ENCODE measurements around the gene DTNA.

DTNA gene

DNA sequence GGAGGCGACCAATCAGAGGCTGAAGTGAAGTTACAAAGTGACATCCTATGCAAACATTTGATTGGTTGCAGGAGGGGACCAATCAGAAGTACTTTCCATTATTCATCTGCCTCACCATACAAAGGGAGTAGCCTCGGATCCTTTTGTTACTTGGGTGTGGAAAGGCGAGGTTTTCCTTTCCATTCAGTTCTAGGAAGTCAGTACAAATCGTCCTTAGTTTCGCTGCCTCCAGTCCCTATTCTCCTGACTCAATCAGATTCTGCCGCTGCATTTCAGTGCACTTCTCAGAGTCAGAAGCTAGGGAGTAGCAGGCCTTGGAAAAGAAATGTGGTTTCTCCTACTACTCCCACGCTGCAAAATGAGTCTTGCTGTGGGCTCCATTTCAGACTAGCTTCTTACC lies 149.4 kb downstream of the DTNA start:
- H3K4me1 ChIP-seq (ENCODE audit: low read depth, poor library complexity, severe bottlenecking): no peaks in the 10 kb centered on the region
- no peak overlapping the region for H3K4me2 ChIP-seq
- H2AFZ ChIP-seq (ENCODE audit: low read depth): no peak overlapping the region
- no peaks in the 10 kb centered on the region for H3K27me3 ChIP-seq (ENCODE audit: insufficient read depth, low read depth)
- no peak overlapping the region for H3K27ac ChIP-seq
- no peak overlapping the region for H3K4me3 ChIP-seq (IDR thresholded peaks at IDR 0.05; ENCODE audit: insufficient read depth, low read depth, low read length)
- no peaks in the 10 kb centered on the region for H3K36me3 ChIP-seq (ENCODE audit: insufficient read depth)
- no peaks in the 10 kb centered on the region for H4K20me1 ChIP-seq (ENCODE audit: insufficient read depth)
- H3K9ac ChIP-seq: no peak overlapping the region
- no peaks in the 10 kb centered on the region for H3K79me2 ChIP-seq (ENCODE audit: insufficient read depth, low read depth)
- TF ChIP-seq CTCF (conservative IDR thresholded peaks at IDR 0.05; ENCODE audit: low read depth, low read length): no peak

- Histone ChIP-seq H3K4me3 (IDR thresholded peaks at IDR 0.05; ENCODE audit: insufficient read depth, low read depth, low read length) (no peak overlapping the region), H3K4me1 (ENCODE audit: low read depth, poor library complexity, severe bottlenecking) (no peaks in the 10 kb centered on the region), H3K27me3 (ENCODE audit: insufficient read depth, low read depth) (no peaks in the 10 kb centered on the region), H3K4me2 (no peak overlapping the region), H4K20me1 (ENCODE audit: insufficient read depth) (no peaks in the 10 kb centered on the region), H3K79me2 (ENCODE audit: insufficient read depth, low read depth) (no peaks in the 10 kb centered on the region), H2AFZ (ENCODE audit: low read depth) (no peak overlapping the region), H3K36me3 (ENCODE audit: insufficient read depth) (no peaks in the 10 kb centered on the region), H3K9ac (no peak overlapping the region), H3K27ac (no peak overlapping the region)
- TF ChIP-seq CTCF (conservative IDR thresholded peaks at IDR 0.05; ENCODE audit: low read depth, low read length): no peak
Measured at GRCh38 chr18:34862561-34862960, 152.5 kb downstream of the DTNA start.

GRCh38 chr18:34863702-34864101 lies 153.6 kb downstream of the DTNA start:
- Histone ChIP-seq H3K79me2 (ENCODE audit: insufficient read depth, low read depth) (no peaks in the 10 kb centered on the region), H3K4me2 (no peak overlapping the region), H3K4me1 (ENCODE audit: low read depth, poor library complexity, severe bottlenecking) (no peaks in the 10 kb centered on the region), H3K36me3 (ENCODE audit: insufficient read depth) (no peaks in the 10 kb centered on the region), H3K27me3 (ENCODE audit: insufficient read depth, low read depth) (no peaks in the 10 kb centered on the region), H3K9ac (no peak overlapping the region), H2AFZ (ENCODE audit: low read depth) (no peak overlapping the region), H4K20me1 (ENCODE audit: insufficient read depth) (no peaks in the 10 kb centered on the region), H3K27ac (no peak overlapping the region), H3K4me3 (IDR thresholded peaks at IDR 0.05; ENCODE audit: insufficient read depth, low read depth, low read length) (no peak overlapping the region)
- no peak for TF ChIP-seq CTCF (conservative IDR thresholded peaks at IDR 0.05; ENCODE audit: low read depth, low read length)

DNA sequence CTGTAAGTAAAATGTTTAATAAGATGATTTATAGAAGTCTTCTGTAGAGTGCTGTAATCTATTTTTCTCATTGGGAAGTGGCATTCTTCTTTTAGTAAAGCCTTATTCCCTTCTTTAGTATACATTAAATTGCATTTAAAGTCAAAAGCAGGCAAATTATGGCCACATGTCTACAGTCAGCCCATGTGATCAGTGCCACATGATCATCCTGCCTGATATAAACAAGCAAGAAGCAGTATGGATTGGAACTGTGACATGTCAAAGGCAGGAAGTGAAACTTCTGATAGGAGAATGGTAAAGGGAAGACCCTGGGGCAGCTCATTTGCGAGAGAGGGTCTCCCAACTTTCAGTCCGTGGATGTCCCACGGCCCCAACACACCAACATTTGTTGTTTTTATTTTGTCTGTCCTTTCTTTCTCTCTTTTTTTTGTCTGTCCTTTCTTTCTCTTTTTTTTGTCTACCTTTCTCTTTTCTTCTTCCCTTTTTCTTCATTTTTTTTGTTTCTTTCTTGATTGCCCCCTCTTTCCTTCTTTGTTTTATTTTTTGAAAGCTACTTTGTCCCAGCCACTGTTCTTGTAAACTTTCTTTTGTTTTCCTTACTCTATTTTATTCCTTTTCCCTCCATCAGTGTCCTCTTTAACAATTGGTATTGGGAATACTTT lies 154.9 kb downstream of the DTNA start:
- Histone ChIP-seq H3K4me3 (IDR thresholded peaks at IDR 0.05; ENCODE audit: insufficient read depth, low read depth, low read length) (no peak overlapping the region), H4K20me1 (ENCODE audit: insufficient read depth) (no peaks in the 10 kb centered on the region), H3K27ac (no peak overlapping the region), H3K4me2 (no peak overlapping the region), H3K27me3 (ENCODE audit: insufficient read depth, low read depth) (no peaks in the 10 kb centered on the region), H3K4me1 (ENCODE audit: low read depth, poor library complexity, severe bottlenecking) (no peaks in the 10 kb centered on the region), H3K36me3 (ENCODE audit: insufficient read depth) (no peaks in the 10 kb centered on the region), H3K79me2 (ENCODE audit: insufficient read depth, low read depth) (no peaks in the 10 kb centered on the region), H2AFZ (ENCODE audit: low read depth) (no peak overlapping the region), H3K9ac (no peak overlapping the region)
- TF ChIP-seq CTCF (conservative IDR thresholded peaks at IDR 0.05; ENCODE audit: low read depth, low read length): no peak

All from KMS-11 (cell line).